Trophoblast cell (in vitro differentiated cells and primary cell): ENCODE data around the gene PLCL1.

ENCODE experiments used
- DNase-seq, 2 donors: peaks; one replicate each; pipeline ENCODE4 v3.0.0-alpha.2; 2016
- H2AFZ ChIP-seq: 2 replicates; pipeline ENCODE4 v1.6.1; 2013; ENCODE audit warnings: low read length, moderate library complexity, mild to moderate bottlenecking; ENCODE audit not compliant: insufficient read depth, poor library complexity
- H2AK5ac ChIP-seq: 2 replicates; pipeline ENCODE4 v1.6.1; 2013; ENCODE audit warnings: mild to moderate bottlenecking, low read length
- H2BK120ac ChIP-seq: 2 replicates; pipeline ENCODE4 v1.6.1; 2013; ENCODE audit warnings: low read length, mild to moderate bottlenecking, moderate library complexity; ENCODE audit not compliant: insufficient read depth, poor library complexity
- H2BK12ac ChIP-seq: 2 replicates; pipeline ENCODE4 v1.6.1; 2013; ENCODE audit warnings: mild to moderate bottlenecking, low read length, moderate library complexity
- H2BK5ac ChIP-seq: 2 replicates; pipeline ENCODE4 v1.6.1; 2013; ENCODE audit warnings: low read length, low read depth, moderate library complexity, mild to moderate bottlenecking; ENCODE audit not compliant: poor library complexity
- H3K14ac ChIP-seq: 2 replicates; pipeline ENCODE4 v1.6.1; 2013; ENCODE audit warnings: mild to moderate bottlenecking, low read length
- H3K18ac ChIP-seq: 2 replicates; pipeline ENCODE4 v1.6.1; 2013; ENCODE audit warnings: mild to moderate bottlenecking, low read length
- H3K23ac ChIP-seq: 2 replicates; pipeline ENCODE4 v1.6.1; 2013; ENCODE audit warnings: low read length
- H3K27ac ChIP-seq: 2 replicates; pipeline ENCODE4 v1.5.1; 2013; ENCODE audit warnings: low read depth, mild to moderate bottlenecking, inconsistent platforms, low read length, moderate library complexity
- H3K27me3 ChIP-seq: 2 replicates; pipeline ENCODE4 v1.6.1; 2013; ENCODE audit warnings: inconsistent platforms, mild to moderate bottlenecking, low read length, moderate library complexity; ENCODE audit not compliant: insufficient read depth
- H3K36me3 ChIP-seq, 2 experiments: 1 replicate in 1 of 2; 2 replicates in 1 of 2; pipeline ENCODE4 v1.6.1; 2013; ENCODE audit warnings: low read length in 2 of 2, mild to moderate bottlenecking in 2 of 2, moderate library complexity in 1 of 2; ENCODE audit not compliant: insufficient read depth in 2 of 2, control insufficient read depth in 1 of 2
- H3K4ac ChIP-seq: 2 replicates; pipeline ENCODE4 v1.6.1; 2013; ENCODE audit warnings: low read depth, mild to moderate bottlenecking, low read length, moderate library complexity
- H3K4me1 ChIP-seq, 2 experiments: 1 replicate in 1 of 2; 2 replicates in 1 of 2; pipeline ENCODE4 v1.6.1; 2013; ENCODE audit warnings: low read length in 2 of 2, mild to moderate bottlenecking in 2 of 2, moderate library complexity in 1 of 2; ENCODE audit not compliant: insufficient read depth in 2 of 2, control insufficient read depth in 1 of 2
- H3K4me2 ChIP-seq: 2 replicates; pipeline ENCODE4 v1.6.1; 2013; ENCODE audit warnings: inconsistent platforms, mild to moderate bottlenecking, low read length, moderate library complexity
- H3K4me3 ChIP-seq: 2 replicates; pipeline ENCODE4 v1.5.1; 2013; ENCODE audit warnings: mild to moderate bottlenecking, low read depth, low read length, inconsistent platforms
- H3K79me1 ChIP-seq: one replicate; pipeline ENCODE4 v1.6.1; 2013; ENCODE audit warnings: low read length
- H3K79me2 ChIP-seq: 2 replicates; pipeline ENCODE4 v1.6.1; 2013; ENCODE audit warnings: low read length, mild to moderate bottlenecking; ENCODE audit not compliant: control insufficient read depth, insufficient read depth, poor library complexity
- H3K9ac ChIP-seq: 2 replicates; pipeline ENCODE4 v1.6.1; 2013; ENCODE audit warnings: mild to moderate bottlenecking, low read length
- H3K9me3 ChIP-seq: 2 replicates; pipeline ENCODE4 v1.6.1; 2013; ENCODE audit warnings: low read depth, mild to moderate bottlenecking, control low read depth, inconsistent platforms, low read length; ENCODE audit not compliant: insufficient read depth
- H4K12ac ChIP-seq: 2 replicates; pipeline ENCODE4 v1.6.1; 2013; ENCODE audit warnings: low read depth, mild to moderate bottlenecking, low read length, moderate library complexity
- H4K8ac ChIP-seq: 2 replicates; pipeline ENCODE4 v1.6.1; 2013; ENCODE audit warnings: low read depth, mild to moderate bottlenecking, low read length, moderate library complexity
- H4K91ac ChIP-seq: one replicate; pipeline ENCODE4 v1.6.1; 2013; ENCODE audit warnings: low read depth, mild to moderate bottlenecking, low read length, moderate library complexity
- WGBS: extraction: QIAGEN DNeasy Blood & Tissue Kit; methylation state at CpG from one replicate; pipeline ENCODE4 v1.1.7; 2013; ENCODE audit warnings: missing lambda C conversion rate; ENCODE audit not compliant: insufficient read length, insufficient coverage; ENCODE audit errors: extremely low coverage; 5-methylcytosine and 5-hydroxymethylcytosine counted together

Gene PLCL1

DNA sequence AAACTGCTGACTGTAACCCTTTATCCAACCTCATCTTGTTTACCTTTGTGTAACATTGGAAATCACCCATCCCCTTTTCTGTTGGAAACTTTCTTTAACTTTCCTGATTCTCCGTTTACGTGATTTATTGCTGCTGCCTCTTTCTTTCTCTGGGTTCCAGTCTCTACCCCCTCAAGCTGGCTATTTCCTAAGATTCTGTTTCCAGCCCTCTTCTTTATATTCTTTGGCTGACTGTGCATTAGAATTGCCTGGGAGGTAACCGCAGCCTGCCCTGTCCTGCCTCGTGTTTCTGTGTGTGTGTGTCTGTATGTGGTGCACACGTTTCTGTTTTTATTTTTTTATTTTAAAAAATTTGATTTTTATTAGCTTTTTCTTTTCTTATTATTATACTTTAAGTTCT, 229.2 kb downstream of the PLCL1 start:
- Histone ChIP-seq H3K79me2 (no peaks in the 10 kb centered on the region), H3K9ac (no peak overlapping the region), H3K9me3 (no peaks in the 10 kb centered on the region), H3K14ac (no peak overlapping the region), H4K12ac (no peak overlapping the region), H3K27ac (no peak overlapping the region), H3K4me2 (no peak overlapping the region), H2BK12ac (no peak overlapping the region), H3K4ac (no peak overlapping the region), H3K4me3 (no peak overlapping the region), H3K4me1 (no peaks in the 10 kb centered on the region), H3K23ac (no peak overlapping the region), H3K79me1 (no peaks in the 10 kb centered on the region), H2BK5ac (no peak overlapping the region), H4K91ac (no peak overlapping the region), H3K36me3 (no peaks in the 10 kb centered on the region), H3K18ac (no peak overlapping the region), H3K27me3 (no peaks in the 10 kb centered on the region), H4K8ac (no peak overlapping the region), H2BK120ac (no peak overlapping the region), H2AK5ac (no peak overlapping the region), H2AFZ (no peak overlapping the region)
- no peak for DNase-seq
- no CpG with 5 or more reads among the region's 5 CpGs for WGBS

DNA sequence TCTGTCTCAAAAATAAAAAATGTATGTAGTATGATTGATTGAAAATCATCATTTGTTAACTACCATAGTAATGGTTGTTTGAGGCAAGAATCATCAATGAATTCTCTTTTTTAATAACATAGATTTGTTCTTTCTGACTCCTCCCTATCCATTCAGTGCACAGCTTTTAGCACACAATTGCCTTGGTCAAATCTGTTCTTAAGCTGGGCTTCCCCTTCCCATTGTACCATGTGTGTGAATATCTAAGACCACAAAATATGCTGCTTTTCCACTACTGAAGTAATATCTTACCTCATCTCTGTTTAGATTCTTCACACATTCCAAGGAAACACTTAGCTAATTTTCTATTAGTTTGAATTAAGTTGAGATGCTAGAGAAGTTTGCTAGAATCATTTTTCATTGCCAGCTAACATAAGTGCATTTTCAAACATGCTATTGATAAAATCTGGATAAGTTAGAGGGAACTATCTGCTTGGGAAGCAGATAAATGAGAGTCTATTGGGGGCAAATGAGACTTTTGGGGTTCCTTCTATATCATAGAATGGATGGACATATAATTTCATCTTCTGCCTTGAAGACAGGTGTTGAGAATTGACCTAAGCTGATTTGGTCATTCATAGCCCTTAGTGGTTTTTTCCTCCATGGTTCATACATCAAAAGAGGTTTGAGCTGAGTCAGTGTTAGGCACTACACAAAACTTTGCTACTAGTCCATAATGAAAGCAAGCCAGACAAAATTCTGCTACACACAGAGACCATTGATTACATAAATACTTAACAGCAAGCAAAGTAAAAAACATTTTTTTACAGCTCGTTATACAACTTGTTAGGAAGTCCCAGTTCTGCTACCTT, 231.9 kb downstream of the PLCL1 start:
- no peaks in the 10 kb centered on the region for H3K9me3 ChIP-seq
- no peaks in the 10 kb centered on the region for H3K79me1 ChIP-seq
- no peak overlapping the region for H3K4me2 ChIP-seq
- H3K36me3 ChIP-seq = no peaks in the 10 kb centered on the region
- H3K9ac ChIP-seq = no peak overlapping the region
- no peak overlapping the region for H4K12ac ChIP-seq
- no peak for DNase-seq
- no peak overlapping the region for H3K18ac ChIP-seq
- no peak overlapping the region for H3K23ac ChIP-seq
- no peaks in the 10 kb centered on the region for H3K27me3 ChIP-seq
- no peak overlapping the region for H3K27ac ChIP-seq
- H2AFZ ChIP-seq = no peak overlapping the region
- H3K4me1 ChIP-seq = no peaks in the 10 kb centered on the region
- no peak overlapping the region for H4K8ac ChIP-seq
- no peaks in the 10 kb centered on the region for H3K79me2 ChIP-seq
- no peak overlapping the region for H2BK12ac ChIP-seq
- H2BK5ac ChIP-seq = no peak overlapping the region
- no peak overlapping the region for H3K14ac ChIP-seq
- no peak overlapping the region for H3K4ac ChIP-seq
- no peak overlapping the region for H2AK5ac ChIP-seq
- no peak overlapping the region for H3K4me3 ChIP-seq
- WGBS = no CpG with 5 or more reads among the region's 1 CpG
- H2BK120ac ChIP-seq = no peak overlapping the region
- H4K91ac ChIP-seq = no peak overlapping the region

DNA sequence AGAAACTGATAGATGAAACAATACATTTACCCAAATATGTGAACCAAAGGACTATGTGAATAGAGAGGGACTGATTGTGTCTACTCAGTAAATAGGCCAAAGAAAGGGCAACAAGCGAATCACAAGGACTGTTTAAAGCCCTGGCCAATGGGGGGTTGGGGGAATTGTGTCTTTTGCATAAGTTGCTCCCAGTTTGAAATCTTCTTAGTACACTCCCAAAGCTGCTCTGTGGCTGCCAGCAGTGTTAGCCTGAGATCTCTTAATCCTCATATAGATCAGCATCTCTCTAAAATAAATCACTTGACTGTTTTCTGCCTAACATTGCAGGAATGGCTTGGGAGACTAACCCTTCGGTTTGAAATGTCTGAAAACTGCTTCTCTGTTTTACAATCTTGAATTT, 236.4 kb downstream of the PLCL1 start:
- H4K91ac ChIP-seq = no peak overlapping the region
- H3K79me2 ChIP-seq = no peaks in the 10 kb centered on the region
- H3K4ac ChIP-seq = no peak overlapping the region
- DNase-seq = no peak
- no peak overlapping the region for H3K27ac ChIP-seq
- no peaks in the 10 kb centered on the region for H3K27me3 ChIP-seq
- no peak overlapping the region for H3K4me2 ChIP-seq
- no peak overlapping the region for H2BK5ac ChIP-seq
- H2AK5ac ChIP-seq = no peak overlapping the region
- WGBS = no CpG with 5 or more reads among the region's 2 CpGs
- no peak overlapping the region for H3K14ac ChIP-seq
- no peak overlapping the region for H4K8ac ChIP-seq
- H3K4me1 ChIP-seq = no peaks in the 10 kb centered on the region
- no peak overlapping the region for H4K12ac ChIP-seq
- no peaks in the 10 kb centered on the region for H3K36me3 ChIP-seq
- H3K23ac ChIP-seq = no peak overlapping the region
- no peak overlapping the region for H2BK120ac ChIP-seq
- H3K18ac ChIP-seq = no peak overlapping the region
- no peak overlapping the region for H2AFZ ChIP-seq
- H3K9ac ChIP-seq = no peak overlapping the region
- no peak overlapping the region for H3K4me3 ChIP-seq
- no peaks in the 10 kb centered on the region for H3K79me1 ChIP-seq
- no peaks in the 10 kb centered on the region for H3K9me3 ChIP-seq
- no peak overlapping the region for H2BK12ac ChIP-seq

DNA sequence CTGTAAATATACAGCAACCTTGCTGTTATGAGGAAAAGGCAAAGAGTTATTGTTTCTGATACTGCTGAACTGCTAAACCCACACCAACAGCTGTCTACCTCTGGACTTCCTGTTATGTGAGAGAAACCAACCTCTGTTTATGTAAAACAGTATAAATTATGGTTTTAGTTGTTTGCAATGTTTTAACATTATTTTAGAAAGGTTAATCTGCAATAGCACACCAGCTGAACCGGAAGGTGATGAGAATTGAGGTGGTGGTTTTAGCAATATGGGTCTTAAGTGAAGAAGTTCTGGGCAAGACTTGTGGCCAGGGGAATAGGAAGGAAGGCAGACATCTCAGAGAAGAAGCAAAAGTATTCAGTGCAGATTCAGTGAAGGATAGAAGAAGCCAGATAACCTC, 237.8 kb downstream of the PLCL1 start:
- no CpG with 5 or more reads among the region's 1 CpG for WGBS
- Histone ChIP-seq H3K4me1 (no peaks in the 10 kb centered on the region), H4K91ac (no peak overlapping the region)

More for the DNA sequence above, 237.8 kb downstream of the PLCL1 start:
- Histone ChIP-seq H3K14ac (no peak overlapping the region), H3K23ac (no peak overlapping the region), H3K27ac (no peak overlapping the region), H3K9ac (no peak overlapping the region), H3K4ac (no peak overlapping the region), H2BK120ac (no peak overlapping the region), H3K27me3 (no peaks in the 10 kb centered on the region), H3K79me2 (no peaks in the 10 kb centered on the region), H3K9me3 (no peaks in the 10 kb centered on the region), H3K79me1 (no peaks in the 10 kb centered on the region), H2AFZ (no peak overlapping the region), H3K18ac (no peak overlapping the region), H4K8ac (no peak overlapping the region), H3K4me3 (no peak overlapping the region), H4K12ac (no peak overlapping the region), H2BK5ac (no peak overlapping the region), H2BK12ac (no peak overlapping the region), H3K36me3 (no peaks in the 10 kb centered on the region), H2AK5ac (no peak overlapping the region), H3K4me2 (no peak overlapping the region)
- no peak for DNase-seq
